NCI-H128 (cell line): ENCODE data around the gene RNGTT.
"Not testable (repeated sequence)": the region's sequence is repeated elsewhere in the genome, so short reads cannot be mapped to it uniquely, and the experiment has no call there.

ENCODE experiments used
- DNase-seq: peaks from one replicate; lab custom pipeline; 2025; ENCODE audit not compliant: unreplicated experiment; lab: John Stamatoyannopoulos, UW

Gene RNGTT

GRCh38 chr6:88914895-88915598, 48.4 kb downstream of the RNGTT start:
- DNase-seq, result no peak

GRCh38 chr6:88914180-88914579, 49.2 kb downstream of the RNGTT start:
- no peak for DNase-seq

- no peak for DNase-seq
These were observed 49.9 kb downstream of the RNGTT start for GRCh38 chr6:88913471-88913870.

GRCh38 chr6:88910922-88911778, 52.3 kb downstream of the RNGTT start:
- DNase-seq, result no peak

GRCh38 chr6:88908598-88909548, 54.5 kb downstream of the RNGTT start:
- no peak for DNase-seq

- not testable (repeated sequence) for DNase-seq
These were observed 56.3 kb downstream of the RNGTT start for GRCh38 chr6:88907148-88907547.

- no peak for DNase-seq
These were observed 63.7 kb downstream of the RNGTT start for GRCh38 chr6:88899569-88900316.

GRCh38 chr6:88895911-88896310, 67.5 kb downstream of the RNGTT start:
- no peak for DNase-seq

GRCh38 chr6:88890860-88891845, 72.3 kb downstream of the RNGTT start:
- no peak for DNase-seq

GRCh38 chr6:88890394-88890793, 73.0 kb downstream of the RNGTT start:
- DNase-seq, result no peak

- DNase-seq, result no peak
These were observed 79.1 kb downstream of the RNGTT start for GRCh38 chr6:88884361-88884760.

- no peak for DNase-seq
These were observed 80.9 kb downstream of the RNGTT start for GRCh38 chr6:88882536-88882935.

- no peak for DNase-seq
These were observed 82.0 kb downstream of the RNGTT start for GRCh38 chr6:88881451-88881850.

- DNase-seq, result no peak
These were observed 83.4 kb downstream of the RNGTT start for GRCh38 chr6:88880021-88880420.

GRCh38 chr6:88877893-88878292, 85.5 kb downstream of the RNGTT start:
- no peak for DNase-seq

GRCh38 chr6:88872962-88873361, 90.5 kb downstream of the RNGTT start:
- no peak for DNase-seq

GRCh38 chr6:88871498-88871897, 91.9 kb downstream of the RNGTT start:
- DNase-seq, result no peak

- DNase-seq, result no peak
These were observed 92.6 kb downstream of the RNGTT start for GRCh38 chr6:88870717-88871330.
